ENCODE data around the gene BATF3.
A peak's percentile ranks its signal among the peaks of the same experiment; 100 is the strongest.
"Not testable (repeated sequence)": the region's sequence is repeated elsewhere in the genome, so short reads cannot be mapped to it uniquely, and the experiment has no call there.

Gene BATF3, protein sequence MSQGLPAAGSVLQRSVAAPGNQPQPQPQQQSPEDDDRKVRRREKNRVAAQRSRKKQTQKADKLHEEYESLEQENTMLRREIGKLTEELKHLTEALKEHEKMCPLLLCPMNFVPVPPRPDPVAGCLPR

DNA sequence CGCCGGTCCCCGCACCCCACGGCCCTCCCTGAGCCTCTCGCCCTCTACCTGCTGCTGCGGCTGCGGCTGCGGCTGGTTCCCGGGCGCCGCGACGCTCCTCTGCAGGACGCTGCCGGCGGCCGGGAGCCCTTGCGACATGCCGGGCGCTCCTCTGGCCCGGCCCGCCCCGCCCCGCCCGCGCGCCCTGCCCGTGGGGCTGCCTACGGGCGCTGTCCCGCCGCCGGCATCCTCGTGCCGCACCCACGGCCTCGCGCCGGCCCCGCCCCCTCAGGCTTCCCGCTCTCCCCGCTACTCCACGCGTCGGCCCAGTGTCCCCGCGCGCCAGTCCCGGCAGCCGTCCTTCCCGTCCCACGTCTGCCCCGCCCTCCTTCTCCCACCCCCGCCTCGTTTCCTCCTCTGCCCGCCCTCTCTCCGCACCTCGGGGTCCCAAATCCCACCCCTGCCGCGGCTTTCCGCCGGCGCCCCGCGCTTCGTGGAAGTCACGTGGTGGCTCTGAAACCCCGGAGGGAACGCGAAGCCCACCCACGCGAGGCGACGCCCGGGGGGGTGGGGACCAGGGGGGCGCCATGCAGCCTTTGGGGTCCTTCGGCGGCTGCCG is at the start of gene BATF3:
Gene BATF3, minus strand, starts transcription at position 216 of the 598 bp plus-strand sequence. Its CDS starts 78 bp downstream, at position 138.
- peak in 14 of 56 donors; percentile 8 to 68 (median 27) for DNase-seq

DNA sequence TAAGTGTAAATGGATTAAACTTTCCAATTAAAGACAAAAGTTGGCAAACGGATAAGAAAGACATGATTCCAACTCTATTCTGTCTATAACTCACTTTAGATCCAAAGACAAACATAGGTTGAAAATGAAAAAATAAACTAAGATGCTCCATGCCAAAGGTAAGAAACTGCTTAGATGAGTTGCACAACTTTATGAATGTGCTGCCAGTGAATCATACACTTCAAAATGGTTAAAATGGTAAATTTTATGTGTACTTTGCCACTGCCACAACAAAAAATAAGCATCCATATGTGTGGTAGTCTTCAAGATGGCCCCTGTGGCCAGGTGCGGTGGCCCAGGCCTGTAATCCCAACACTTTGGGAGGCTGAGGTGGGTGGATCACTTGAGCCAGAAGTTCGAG is 46.9 kb upstream of the BATF3 start:
- no peak for DNase-seq

DNA sequence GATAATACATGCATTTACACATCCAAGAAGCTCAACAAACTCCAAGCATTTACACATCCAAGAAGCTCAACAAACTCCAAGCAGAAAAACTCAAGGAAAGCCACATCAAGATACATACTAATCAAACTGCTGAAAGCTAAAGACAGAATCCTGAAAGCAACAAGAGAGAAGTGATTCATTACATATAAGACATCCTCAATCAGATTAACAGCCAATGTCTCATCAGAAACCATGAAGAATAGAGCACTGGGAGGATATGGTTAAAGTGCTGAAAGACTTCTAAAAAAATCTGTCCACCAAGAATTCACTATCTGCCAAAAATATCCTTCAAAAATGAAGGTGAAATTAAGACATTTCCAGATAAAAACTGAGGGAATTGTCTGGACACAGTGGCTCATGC is 45.7 kb upstream of the BATF3 start:
- no peak for DNase-seq

DNA sequence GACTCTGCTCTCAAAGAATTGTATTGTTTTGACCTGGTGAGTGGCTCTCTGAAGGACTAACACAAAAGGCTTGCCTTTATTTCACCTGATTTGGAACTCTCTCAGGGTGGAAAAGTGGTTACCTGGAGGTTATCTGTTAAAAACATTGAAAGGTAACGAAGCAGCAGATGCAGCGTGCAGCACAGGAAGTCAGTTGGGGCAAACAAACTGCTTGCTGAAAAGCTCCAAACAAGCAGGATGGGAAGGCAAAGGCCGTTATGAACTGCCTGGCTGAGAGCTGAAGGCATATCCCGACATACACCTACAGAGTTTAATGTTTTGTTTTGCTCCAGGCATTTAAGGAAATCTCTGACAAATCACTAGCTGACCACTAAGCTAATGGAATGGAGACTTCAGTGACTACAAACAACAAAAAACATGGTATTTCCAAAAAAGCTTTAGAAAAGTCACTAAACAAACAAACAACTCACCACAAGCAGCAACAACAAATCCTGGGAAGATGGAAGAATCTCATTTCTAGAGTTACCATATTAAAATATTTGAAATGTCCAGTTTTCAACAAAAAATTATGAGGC is 44.3 kb upstream of the BATF3 start:
- DNase-seq = no peak

DNA sequence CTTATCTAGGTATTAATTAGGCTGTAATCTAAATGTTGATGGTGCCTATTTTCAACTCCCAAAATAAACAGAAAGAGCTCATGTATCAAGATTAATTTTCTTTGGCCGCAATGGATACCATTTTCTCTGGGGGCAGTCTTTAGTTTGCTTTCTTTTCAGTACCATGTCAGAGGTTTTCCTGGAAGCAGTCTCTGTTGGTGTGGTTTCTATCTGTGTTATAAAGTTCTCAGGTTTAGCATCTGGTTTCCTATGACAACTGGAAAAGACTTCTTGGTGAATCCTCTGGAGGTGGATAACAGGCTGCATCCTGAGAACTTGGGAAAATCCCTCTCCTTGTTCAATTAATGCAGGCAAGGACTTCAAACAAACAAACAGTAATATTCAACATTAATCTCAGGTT is 38.7 kb upstream of the BATF3 start:
- DNase-seq = no peak

DNA sequence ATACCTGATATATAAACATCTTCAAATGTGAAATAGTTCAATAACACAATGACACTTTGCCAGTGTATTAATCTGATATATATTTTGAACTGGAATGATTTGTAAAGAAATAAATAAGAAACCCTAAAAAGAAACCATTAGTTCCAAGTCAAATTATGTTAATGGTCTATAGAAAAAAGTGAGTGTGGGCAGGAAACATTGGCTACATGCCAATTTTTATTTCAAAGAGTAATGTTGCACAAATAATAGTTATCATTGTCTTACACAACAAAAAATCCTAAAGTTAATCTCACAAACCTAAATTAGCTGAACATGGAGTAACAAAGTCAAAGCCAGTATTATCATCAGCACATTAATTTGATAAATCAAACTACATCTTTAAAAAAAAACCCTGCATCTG is 37.9 kb upstream of the BATF3 start:
- no peak for DNase-seq

DNA sequence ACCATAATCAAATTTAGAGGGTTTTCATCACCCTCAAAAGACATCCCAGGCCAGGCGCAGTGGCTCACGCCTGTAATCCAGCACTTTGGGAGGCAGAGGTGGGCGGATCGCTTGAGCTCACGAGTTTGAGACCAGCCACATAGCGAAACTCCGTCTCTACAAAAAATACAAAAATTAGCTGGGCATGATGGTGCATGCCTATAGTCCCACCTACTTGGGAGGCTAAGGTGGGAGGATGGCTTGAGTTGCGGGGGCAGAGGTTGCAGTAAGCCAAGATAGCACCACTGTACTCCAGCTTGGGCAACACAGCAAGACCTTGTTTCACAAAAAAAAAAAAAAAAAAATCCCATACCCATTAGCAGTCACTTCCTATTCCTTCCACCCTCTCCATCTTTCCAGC is 33.5 kb upstream of the BATF3 start:
- no peak for DNase-seq

DNA sequence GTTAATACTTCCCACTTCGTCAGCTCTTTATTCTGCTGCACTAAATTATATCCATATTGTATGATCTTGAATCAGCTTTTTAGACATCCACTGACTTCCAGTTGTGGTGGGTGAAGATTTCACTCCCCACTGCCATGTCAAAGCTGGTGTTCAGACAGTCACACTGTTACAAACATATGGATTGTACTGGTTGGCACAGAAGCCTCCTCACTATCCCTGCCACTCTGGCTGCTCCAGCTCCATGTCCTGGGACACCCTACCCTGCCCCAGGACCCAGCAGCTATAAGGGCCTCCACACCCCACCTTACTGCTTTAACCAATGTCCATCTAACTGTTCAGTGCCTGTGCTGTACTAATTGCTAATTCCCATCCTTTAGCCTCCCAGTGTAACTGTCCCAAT is 32.0 kb upstream of the BATF3 start:
- DNase-seq = no peak

DNA sequence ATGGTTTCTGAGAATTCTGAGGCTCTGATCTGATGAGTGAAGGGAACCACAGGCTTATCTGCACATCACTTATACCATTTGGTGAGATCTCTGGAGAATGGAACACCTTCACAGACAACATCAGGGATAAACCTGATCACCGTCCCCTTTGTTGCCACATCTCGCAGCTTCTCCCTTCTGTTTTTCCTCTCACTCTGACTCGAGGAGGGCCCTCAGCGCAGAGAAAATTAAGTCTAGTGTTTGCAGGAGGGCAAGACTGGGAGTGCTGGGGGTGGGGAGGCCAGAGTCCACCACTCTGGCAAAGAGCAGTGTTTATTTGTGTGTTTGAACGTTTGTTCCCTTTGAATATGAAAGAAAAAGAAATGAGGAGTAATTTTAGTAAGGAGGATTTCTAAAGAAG is 29.0 kb upstream of the BATF3 start:
- no peak for DNase-seq

DNA sequence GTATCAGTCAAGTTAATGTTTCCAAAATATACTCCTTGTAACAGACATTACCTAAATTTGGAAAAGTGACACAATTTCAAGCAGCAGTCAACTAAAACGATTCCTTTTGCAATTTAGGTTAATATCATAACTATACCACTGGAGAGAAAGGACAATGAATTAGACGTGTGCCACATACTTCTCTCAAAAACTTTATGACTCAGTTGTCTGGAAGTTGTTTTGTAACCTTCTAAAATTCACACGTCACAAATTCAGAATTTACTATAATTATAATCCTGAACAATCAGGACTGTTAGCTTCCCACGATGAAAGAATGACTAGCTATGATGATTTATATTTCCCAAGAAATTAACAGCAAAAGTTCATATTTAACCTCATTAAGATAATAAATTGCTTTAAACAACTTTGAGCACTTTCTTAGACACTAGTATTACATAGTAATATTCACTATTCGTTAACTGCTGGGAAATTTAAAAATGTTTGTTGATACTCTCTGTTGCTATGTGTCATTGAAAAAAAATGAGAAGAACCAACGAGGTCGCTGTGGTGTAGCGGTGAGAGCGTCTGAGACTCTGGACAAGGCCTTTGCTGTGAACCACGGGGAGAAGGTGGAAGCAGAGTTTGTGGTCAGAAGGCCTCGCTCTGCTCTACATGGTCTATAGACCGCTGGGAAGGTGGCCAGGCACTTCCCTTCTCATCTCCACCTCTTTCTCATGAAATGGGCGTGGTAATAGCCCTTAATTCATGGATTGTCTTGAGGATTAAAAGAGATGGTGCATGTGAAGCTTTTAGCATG is 27.9 kb upstream of the BATF3 start:
- no peak for DNase-seq

DNA sequence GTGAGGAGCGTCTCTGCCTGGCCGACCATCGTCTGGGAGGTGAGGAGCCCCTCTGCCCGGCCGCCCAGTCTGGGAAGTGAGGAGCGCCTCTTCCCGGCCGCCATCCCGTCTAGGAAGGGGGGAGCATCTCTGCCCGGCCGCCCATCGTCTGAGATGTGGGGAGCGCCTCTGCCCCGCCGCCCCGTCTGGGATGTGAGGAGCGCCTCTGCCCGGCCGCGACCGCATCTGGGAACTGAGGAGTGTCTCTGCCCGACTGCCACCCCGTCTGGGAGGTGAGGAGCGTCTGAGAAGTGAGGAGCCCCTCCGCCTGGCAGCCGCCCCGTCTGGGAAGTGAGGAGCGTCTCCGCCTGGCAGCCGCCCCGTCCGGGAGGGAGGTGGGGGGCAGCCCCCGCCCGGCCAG is 25.0 kb upstream of the BATF3 start:
- DNase-seq = not testable (repeated sequence)

DNA sequence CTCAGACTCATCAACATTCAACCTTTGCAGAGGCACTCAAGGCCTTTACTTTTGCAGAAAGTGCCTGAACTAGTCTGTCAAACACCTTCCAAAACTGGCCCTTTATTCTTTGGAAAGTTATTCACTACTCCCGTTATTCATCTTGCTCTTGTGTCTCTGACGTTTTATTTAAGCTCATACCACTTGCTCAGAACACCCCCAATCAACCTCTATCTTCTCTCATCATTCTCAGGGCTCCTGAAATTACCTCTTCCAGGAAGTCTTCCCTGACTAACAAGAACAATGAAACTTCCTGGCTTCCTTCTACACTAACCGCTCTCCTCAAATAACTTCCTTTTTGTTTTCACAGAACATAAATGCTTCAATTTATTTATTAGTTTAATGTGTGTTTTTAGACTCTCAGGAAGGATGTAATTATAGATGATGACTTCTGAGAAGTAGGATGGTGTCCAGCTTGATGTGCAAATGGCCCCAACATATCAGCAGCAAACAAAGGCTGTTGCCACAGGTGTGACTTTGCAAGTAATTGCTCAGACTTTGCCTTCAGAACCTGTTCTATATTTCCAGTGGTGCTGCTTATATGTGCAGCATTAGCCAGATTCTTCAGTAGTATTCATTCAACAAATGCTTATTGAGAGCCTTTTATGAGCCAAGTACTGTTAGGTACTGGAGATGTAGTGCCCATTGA is 22.8 kb upstream of the BATF3 start:
- no peak for DNase-seq

DNA sequence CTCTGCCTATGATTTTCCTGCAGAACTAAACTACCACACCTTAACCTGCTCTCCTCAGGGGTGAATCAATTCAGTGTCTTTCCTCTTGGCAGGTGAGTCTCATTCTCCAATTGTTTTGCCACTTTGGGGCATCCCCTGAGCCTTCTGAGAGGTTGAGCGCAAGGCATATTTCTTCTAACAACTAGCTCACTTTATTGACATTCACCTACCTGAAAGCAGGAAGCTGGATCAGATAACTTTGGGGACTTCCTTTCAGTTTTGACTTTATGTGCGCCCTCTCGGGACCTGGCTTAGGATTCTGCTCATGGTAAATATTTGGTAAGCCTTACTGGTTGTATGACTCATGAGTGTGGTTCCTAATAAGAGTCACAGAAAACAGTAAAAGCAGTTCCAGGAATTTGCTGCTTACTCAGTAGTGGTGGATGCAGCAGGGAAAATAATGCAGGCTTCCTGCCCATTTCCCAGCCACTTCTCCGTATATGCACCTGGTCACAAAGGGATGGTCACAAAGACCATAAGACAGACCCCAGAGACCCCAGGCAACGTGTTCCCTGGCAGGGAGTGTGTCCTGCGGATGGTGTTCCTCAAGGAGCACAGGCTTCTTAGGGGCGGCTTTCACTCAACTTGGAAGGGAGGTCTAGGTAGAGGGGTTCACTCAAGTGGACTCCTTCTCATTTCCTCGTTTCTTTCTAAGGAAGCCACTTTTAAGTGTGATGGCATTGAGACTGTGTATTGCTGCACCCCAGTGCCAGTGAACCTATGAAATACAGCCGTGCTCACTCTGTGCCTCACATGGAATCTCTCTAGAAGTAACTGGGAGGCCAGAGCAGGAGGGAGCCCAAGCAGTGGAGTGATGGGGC is 22.0 kb upstream of the BATF3 start:
- no peak for DNase-seq

DNA sequence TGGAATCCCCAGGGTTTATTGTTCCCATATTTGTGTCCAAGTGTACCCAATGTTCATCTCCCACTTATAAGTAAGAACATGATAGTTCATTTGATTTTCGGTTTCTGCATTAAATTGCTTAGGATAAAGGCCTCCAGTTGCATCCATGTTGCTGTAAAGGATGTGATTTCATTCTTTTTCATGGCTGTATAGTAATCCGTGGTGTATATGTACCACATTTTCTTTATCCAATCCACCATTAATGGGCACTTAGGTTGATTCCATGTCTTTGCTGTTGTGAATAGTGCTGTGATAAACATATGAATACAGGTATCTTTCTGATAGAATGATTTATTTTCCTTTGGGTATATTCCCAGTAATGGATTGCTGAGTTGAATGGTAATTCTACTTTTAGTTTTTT is 20.0 kb upstream of the BATF3 start:
- no peak for DNase-seq

DNA sequence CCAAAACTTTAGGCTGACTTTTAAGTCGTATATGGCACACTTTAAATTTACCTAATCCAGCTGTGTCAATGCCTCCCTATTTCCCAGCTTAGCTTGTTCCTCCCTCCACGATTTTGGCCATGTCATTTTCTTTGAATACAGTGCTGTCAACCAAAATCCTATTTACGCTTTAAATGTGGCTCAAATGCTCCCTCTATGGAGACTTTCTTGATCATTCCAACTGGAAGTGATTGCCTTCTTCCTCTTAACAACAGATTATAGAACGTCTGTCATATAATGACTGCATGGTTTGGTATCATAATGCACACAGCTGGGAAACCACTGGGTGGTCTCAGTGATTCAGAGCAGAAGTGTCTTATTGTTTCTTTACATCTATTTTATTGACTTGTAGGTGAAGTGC is 18.9 kb upstream of the BATF3 start:
- DNase-seq = no peak

DNA sequence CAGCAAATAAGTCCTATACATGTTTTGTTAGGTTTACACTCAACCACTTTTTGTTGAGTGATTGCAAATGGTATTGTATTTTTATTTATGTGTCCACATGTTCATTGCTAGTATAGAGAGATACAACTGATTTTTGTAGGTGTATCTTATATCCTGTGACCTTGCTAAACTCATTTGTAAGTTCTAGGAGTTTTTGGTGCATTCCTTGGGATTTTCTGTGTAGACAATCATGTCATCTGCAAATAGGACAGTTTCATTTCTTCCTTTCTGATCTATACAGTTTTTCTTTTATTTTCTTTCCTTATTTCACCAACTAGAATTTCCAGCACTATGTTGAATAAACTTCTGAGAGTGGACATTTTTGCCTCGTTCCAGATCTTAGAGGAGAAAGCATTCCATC is 16.5 kb upstream of the BATF3 start:
- DNase-seq = no peak

DNA sequence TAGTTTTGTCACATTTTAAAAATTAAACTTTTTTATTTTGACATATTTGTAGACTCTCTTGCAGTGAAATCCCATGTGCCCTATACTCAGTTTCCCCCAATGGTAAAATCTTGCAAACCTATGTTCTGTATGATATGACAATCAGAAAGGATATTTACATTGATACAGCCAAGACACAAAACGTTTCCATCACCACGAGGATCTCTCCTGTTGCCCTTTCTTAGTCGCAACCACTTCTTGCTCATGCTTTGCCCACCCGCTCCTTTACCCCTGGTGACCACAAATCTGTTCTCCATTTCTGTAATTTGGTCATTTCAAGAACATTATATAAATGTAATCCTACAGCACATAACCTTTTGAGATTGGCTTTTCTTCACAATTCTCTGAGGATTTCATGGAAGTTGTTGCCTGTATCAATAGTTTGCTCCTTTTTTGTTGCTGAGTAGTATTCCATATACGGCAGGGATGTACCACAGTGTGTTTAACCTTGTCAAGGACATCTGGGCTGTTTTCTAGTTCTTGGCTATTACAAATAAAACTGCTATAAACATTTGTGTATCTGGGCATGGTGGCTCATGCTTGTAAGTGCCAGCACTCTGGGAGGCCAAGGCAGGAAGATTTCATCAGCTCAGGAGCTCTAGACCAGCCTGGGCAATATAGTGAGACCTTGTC is 14.0 kb upstream of the BATF3 start:
- DNase-seq = no peak

DNA sequence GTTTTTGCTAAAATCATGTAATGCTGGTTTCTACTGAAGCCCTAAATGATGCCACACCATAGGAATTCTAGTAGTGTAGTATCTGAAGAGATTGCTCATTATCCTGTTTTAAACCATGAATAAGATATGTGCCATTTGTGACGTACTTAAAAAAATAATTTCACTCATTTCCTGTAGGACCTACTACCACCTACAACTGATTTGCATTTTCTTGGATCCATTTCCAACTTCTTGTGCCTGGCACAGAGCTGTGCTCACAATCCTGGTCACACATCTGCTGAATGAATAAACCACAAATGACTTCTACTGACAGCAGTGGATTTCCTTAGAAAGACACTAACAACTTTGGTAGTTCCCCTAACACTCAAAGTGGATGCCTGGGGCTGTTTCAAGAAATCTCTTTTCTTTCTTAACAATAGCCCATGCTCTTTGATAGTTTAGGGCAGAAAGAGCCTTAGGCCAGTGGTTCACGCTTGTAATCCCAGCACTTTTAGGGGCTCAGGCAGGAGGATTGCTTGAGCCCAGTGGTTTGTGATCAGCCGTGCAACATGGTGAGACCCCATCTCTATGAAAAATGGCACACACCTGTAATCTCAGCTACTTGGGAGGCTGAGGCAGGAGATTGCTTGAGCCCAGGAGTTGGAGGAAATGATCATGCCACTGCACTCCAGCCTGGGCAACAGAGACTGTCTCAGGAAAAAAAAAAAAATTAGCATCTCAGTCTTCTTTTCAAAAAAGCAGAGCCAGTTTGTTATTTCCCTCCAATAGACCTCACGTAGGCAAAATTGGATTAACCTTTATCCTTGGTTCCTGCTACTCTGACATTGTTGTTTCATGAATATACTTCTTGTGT is 13.0 kb upstream of the BATF3 start:
- DNase-seq = no peak

DNA sequence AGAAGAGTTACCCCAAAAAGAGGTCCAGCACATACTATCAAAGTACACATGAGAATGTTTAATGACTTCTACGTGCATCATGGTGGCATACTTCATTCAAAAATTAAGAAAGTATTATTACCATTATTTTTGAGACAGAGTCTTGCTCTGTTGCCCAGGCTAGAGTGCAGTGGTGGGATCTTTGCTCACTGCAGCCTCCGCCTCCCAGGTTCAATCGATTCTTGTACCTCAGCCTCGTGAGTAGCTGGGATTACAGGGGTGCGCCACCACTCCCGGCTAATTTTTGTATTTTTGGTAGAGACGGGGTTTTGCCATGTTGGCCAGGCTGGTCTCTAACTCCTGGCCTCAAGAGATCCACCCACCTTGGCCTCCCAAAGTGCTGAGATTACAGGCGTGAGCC is 12.3 kb upstream of the BATF3 start:
- DNase-seq = not testable (repeated sequence)

Measured in amygdala (tissue), 56 donors.